GM19193 (cell line): Measurements from ENCODE around the gene EFHC1.

ENCODE experiments used
- POLR2A ChIP-seq: IDR thresholded peaks from 4 replicates; pipeline ENCODE4 v1.6.1; 2011; ENCODE audit not compliant: insufficient read depth, insufficient read length; ENCODE audit errors: extremely low read depth

EFHC1 gene

GRCh38 chr6:52571099-52571755 is 151.1 kb downstream of the EFHC1 start:
- no peak for TF ChIP-seq POLR2A

DNA sequence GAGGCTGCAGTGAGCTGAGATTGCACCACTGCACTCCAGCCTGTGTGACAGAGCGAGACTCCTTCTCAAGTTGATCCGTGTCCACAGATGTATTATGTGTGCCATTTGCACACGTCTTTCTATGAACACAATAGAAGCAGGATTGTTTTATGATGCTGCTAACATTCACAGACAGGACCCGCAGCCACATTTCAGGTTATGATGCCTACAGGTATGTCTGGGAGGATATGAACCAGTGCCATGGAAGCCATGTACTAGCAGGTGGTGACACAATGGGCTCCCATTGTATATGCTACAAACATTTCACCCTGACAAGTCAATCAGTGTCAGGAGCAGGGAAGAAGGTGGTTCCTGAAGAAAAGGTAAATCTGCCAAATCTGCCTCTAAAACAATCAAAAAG is 152.4 kb downstream of the EFHC1 start:
- TF ChIP-seq POLR2A, result no peak

DNA sequence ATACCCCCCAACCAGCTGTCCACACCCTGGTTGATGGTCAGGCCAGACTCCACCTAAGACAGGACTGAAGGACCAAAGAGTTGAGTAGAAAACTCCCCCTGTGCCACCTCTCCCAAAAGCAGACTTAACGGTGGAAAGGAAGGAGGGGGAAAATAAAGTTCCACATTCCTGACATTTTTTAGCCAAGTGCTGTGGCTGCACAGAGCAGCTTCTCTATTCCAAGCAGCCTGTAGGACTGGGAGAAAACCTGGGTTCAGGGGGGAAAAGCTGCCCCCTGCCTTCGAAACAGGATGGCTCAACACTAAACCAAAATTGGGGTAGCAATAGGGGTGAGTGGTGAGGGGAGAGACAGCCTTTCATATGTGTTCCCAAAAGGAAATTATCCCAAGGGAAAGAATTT is 153.2 kb downstream of the EFHC1 start:
- no peak for TF ChIP-seq POLR2A
